Spinal cord (tissue), 10 donors: Measurements from ENCODE around the gene TEX47. TPM values are rescaled to one million over a fixed set of nuclear protein-coding genes. Genes with fewer than 3 reads are reported as not detected.

Experiments used
- DNase-seq, 6 donors: peaks; one replicate each; pipeline versions ENCODE4 v3.0.0 to v3.0.0-alpha.2; 2013 to 2015; ENCODE audit warnings: low spot score in 6 of 6, low read depth in 4 of 6
- H3K27ac ChIP-seq: one replicate; pipeline ENCODE4 v1.5.1; 2013; ENCODE audit warnings: low read depth, low read length, control low read depth
- H3K27me3 ChIP-seq: one replicate; pipeline ENCODE4 v1.6.1; 2013; ENCODE audit warnings: low read length; ENCODE audit not compliant: control insufficient read depth, insufficient read depth
- H3K36me3 ChIP-seq: one replicate; pipeline ENCODE4 v1.6.1; 2013; ENCODE audit warnings: low read length; ENCODE audit not compliant: control insufficient read depth, insufficient read depth
- H3K4me1 ChIP-seq: one replicate; pipeline ENCODE4 v1.6.1; 2013; ENCODE audit warnings: low read length; ENCODE audit not compliant: control insufficient read depth, insufficient read depth
- H3K4me3 ChIP-seq: one replicate; pipeline ENCODE4 v1.5.1; 2013; ENCODE audit warnings: low read depth, low read length, control low read depth
- H3K9me3 ChIP-seq: one replicate; pipeline ENCODE4 v1.6.1; 2013; ENCODE audit warnings: low read length; ENCODE audit not compliant: control insufficient read depth, insufficient read depth
- WGBS: methylation state at CpG from one replicate; pipeline ENCODE4 v1.1.5; 2013; ENCODE audit warnings: missing lambda C conversion rate; ENCODE audit not compliant: insufficient coverage; 5-methylcytosine and 5-hydroxymethylcytosine counted together
- polyA plus RNA-seq, 2 donors: library from polyadenylated mRNA; unstranded; fragments of 120-200 nt; gene quantifications; one replicate each; pipeline ENCODE4 v1.2.1, GENCODE V29; 2013; ENCODE audit not compliant: insufficient read length in 2 of 2
- small RNA-seq: library from RNA; depleted of rRNA; stranded (forward); fragments of <200 nt; gene quantifications from one replicate; pipeline ENCODE3, GENCODE V24; 2014; ENCODE audit warnings: low replicate concordance
- total RNA-seq, 2 donors: library from RNA; depleted of rRNA in 1 of 2; stranded (reverse); fragments of 120-200 nt in 1 of 2; fragments of >200 nt in 1 of 2; gene quantifications; one replicate each; pipeline versions ENCODE4 v1.2.3 to v1.2.4, GENCODE V29; 2013 to 2014
- donor health status: healthy.

The TEX47 gene
- total and polyA plus RNA-seq, 4 donors, result not detected

DNA sequence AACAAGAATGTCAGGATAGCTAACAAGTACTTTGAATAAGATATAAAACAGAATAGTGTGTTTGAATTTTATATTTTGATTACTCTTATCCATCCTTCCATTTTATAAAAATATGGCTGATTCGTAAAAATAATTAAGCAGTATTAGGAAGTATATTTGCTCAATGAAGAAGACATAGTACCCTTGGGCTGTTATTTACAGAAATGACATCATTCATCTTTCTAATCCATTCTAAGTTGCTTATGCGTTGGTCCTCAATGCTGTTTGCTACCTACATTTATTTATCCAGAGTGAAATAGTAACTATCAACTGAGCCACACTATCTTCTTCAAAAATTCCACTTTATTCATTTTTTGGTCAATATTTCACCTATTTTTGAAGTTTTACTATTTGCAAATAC lies 38.2 kb downstream of the TEX47 start:
- no peak for DNase-seq
- no peaks in the 10 kb centered on the region for H3K36me3 ChIP-seq
- H3K4me1 ChIP-seq, result peaks cover 6% of the 10 kb centered on the region
- peaks cover 10% of the 10 kb centered on the region for H3K27me3 ChIP-seq
- H3K9me3 ChIP-seq, result no peaks in the 10 kb centered on the region
- H3K27ac ChIP-seq, result no peak overlapping the region
- 80% methylated on average over 1 of the region's 2 CpGs for WGBS
- H3K4me3 ChIP-seq, result no peak overlapping the region

DNA sequence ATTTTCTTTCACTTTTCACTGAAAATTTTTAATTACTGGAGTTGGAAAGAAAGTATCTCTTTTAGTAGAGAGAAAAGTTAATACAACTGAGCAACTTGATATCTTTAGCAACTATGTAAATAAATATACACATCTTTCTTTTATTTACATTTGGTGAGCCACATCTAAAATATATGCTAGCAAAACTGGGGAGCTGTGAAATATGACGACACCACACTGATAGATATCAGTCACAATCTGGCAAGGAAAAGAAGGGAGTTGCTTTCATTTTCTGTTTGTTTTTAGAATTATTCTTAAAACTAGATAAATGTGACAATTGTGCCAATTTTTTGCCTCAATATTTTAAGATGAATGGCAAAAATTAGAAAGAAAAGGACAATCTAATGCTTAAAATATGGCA lies 38.7 kb downstream of the TEX47 start:
- peaks cover 10% of the 10 kb centered on the region for H3K27me3 ChIP-seq
- H3K27ac ChIP-seq, result no peak overlapping the region
- H3K36me3 ChIP-seq, result no peaks in the 10 kb centered on the region
- H3K9me3 ChIP-seq, result no peaks in the 10 kb centered on the region
- no peak for DNase-seq
- H3K4me3 ChIP-seq, result no peak overlapping the region
- no CpG with 5 or more reads among the region's 1 CpG for WGBS
- H3K4me1 ChIP-seq, result peaks cover 6% of the 10 kb centered on the region

DNA sequence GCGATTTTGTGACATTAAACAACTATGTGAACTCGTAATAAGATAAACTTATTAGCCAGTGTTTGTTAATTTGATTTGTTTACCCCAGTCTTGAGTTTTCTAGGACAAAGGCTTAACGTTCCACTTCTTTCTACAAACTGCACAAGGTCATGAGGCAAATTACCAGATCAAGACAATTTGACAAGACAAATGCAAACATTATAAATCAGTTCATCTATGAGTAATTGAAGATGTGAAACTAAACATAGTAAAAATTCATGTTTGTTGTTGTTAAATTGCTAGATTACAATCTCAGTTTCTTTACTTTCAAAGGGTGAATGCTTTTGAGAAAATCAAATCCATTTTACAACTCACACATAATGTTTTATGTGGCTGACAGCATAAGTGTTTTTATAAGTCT lies 49.4 kb downstream of the TEX47 start:
- H3K4me3 ChIP-seq, result no peak overlapping the region
- H3K27me3 ChIP-seq, result no peaks in the 10 kb centered on the region
- no peak for DNase-seq
- H3K4me1 ChIP-seq, result no peaks in the 10 kb centered on the region
- H3K9me3 ChIP-seq, result no peaks in the 10 kb centered on the region
- no CpG with 5 or more reads among the region's 3 CpGs for WGBS
- no peak overlapping the region for H3K27ac ChIP-seq
- no peaks in the 10 kb centered on the region for H3K36me3 ChIP-seq

Small RNA genes lying within 50 kb of the gene (small RNA-seq; reads per million reads assigned to genes)
- gene AC002127.1, result not detected

Other genes with a start within 250 kb of the TEX47 start
- gene ZNF804B, start 36.0 kb downstream of the TEX47 start, total RNA-seq, result 1 to 10 TPM; 2.0 to 5.5 TPM
- 1 to 10 TPM in 1 of 2 donors, under 1 TPM in 1; 0.96 to 2.3 TPM for gene ZNF804B, start 36.0 kb downstream of the TEX47 start, polyA plus RNA-seq